CD4-positive, CD25-positive, alpha-beta regulatory T cell (primary cell): ENCODE data around the gene COL20A1. TPM values are rescaled to one million over a fixed set of nuclear protein-coding genes. Genes with fewer than 3 reads are reported as not detected.

ENCODE experiments used
- ATAC-seq, 2 donors: fragments of 150-1000 bp; cut with Tn5 transposase; one replicate each; pipeline ENCODE4 v1.10.0; 2021; ENCODE audit warnings: low read depth in 2 of 2, moderate number of reproducible peaks in 2 of 2, moderate library complexity in 1 of 2
- DNase-seq, 3 donors: peaks; one replicate each; pipeline versions ENCODE4 v3.0.0 to v3.0.0-alpha.2; 2012 to 2022; ENCODE audit warnings: mixed read lengths in 1 of 3
- H3K27ac ChIP-seq: one replicate; pipeline ENCODE4 v1.7.0; 2013; ENCODE audit warnings: mild to moderate bottlenecking, low read length; ENCODE audit not compliant: insufficient read depth, poor library complexity, severe bottlenecking
- H3K27me3 ChIP-seq: one replicate; pipeline ENCODE4 v1.7.0; 2013; ENCODE audit warnings: low read length; ENCODE audit not compliant: control insufficient read depth, insufficient read depth
- H3K36me3 ChIP-seq: one replicate; pipeline ENCODE4 v1.7.0; 2013; ENCODE audit warnings: mild to moderate bottlenecking, low read length, moderate library complexity; ENCODE audit not compliant: control insufficient read depth, insufficient read depth
- H3K4me1 ChIP-seq: 2 replicates; pipeline ENCODE4 v1.7.0; 2013; ENCODE audit warnings: mild to moderate bottlenecking, low read length; ENCODE audit not compliant: insufficient read depth, control insufficient read depth, poor library complexity, severe bottlenecking
- H3K4me3 ChIP-seq: one replicate; pipeline ENCODE4 v1.7.0; 2013; ENCODE audit warnings: low read depth, mild to moderate bottlenecking, low read length, moderate library complexity
- H3K9me3 ChIP-seq, 2 experiments: 1 replicate in 1 of 2; 2 replicates in 1 of 2; pipeline ENCODE4 v1.7.0; 2013; ENCODE audit warnings: low read length in 2 of 2, mild to moderate bottlenecking in 1 of 2, moderate library complexity in 1 of 2; ENCODE audit not compliant: control insufficient read depth in 2 of 2
- H3K27ac Mint-ChIP-seq, 3 donors: one replicate each; pipeline ENCODE4 v1.8.0; 2020 to 2022; ENCODE audit warnings: mild to moderate bottlenecking in 3 of 3, mixed read lengths in 3 of 3, moderate library complexity in 2 of 3
- H3K27me3 Mint-ChIP-seq: one replicate; pipeline ENCODE4 v1.8.0; 2022; ENCODE audit warnings: mild to moderate bottlenecking, mixed read lengths
- H3K36me3 Mint-ChIP-seq: one replicate; pipeline ENCODE4 v1.8.0; 2020; ENCODE audit warnings: mixed read lengths
- H3K4me1 Mint-ChIP-seq, 4 donors: one replicate each; pipeline ENCODE4 v1.8.0; 2020 to 2022; ENCODE audit warnings: mixed read lengths in 4 of 4, mild to moderate bottlenecking in 1 of 4
- H3K4me3 Mint-ChIP-seq, 4 donors: one replicate each; pipeline ENCODE4 v1.8.0; 2020 to 2022; ENCODE audit warnings: mild to moderate bottlenecking in 4 of 4, mixed read lengths in 4 of 4, moderate library complexity in 3 of 4
- H3K9me3 Mint-ChIP-seq, 7 donors: one replicate each; pipeline ENCODE4 v1.8.0; 2020 to 2022; ENCODE audit warnings: mixed read lengths in 7 of 7, mild to moderate bottlenecking in 3 of 7, moderate library complexity in 2 of 7
- polyA plus RNA-seq, 4 donors: library from polyadenylated mRNA; unstranded; fragments of 300-500 nt; fragmentation: Illumina TruSeq; gene quantifications; one replicate each; pipeline ENCODE4 v1.2.3, GENCODE V29; 2021
- total RNA-seq: library from RNA; stranded (reverse); gene quantifications from one replicate; pipeline ENCODE4 v1.2.3, GENCODE V29; 2022

COL20A1 gene
- total and polyA plus RNA-seq, 5 donors from 2014 or later, result 0.20 TPM; not detected in 4

- Mint-ChIP-seq H3K36me3 (no peaks in the 10 kb centered on the region), H3K4me3 (no peak overlapping the region), H3K9me3 (peaks cover 0 to 4% (median 0%) of the 10 kb centered on the region in 7 donors), H3K27me3 (no peaks in the 10 kb centered on the region), H3K27ac (no peak overlapping the region), H3K4me1 (no peaks in the 10 kb centered on the region)
- ATAC-seq, result no peak
- Histone ChIP-seq H3K27me3 (no peaks in the 10 kb centered on the region), H3K9me3 (no peaks in the 10 kb centered on the region), H3K4me3 (no peak overlapping the region), H3K36me3 (no peaks in the 10 kb centered on the region), H3K4me1 (no peaks in the 10 kb centered on the region), H3K27ac (no peak overlapping the region)
- DNase-seq, result no peak
Observed at GRCh38 chr20:63348828-63349515, 56.0 kb downstream of the COL20A1 start.

- DNase-seq, result no peak
- Mint-ChIP-seq H3K4me3 (no peak overlapping the region), H3K9me3 (peaks cover 0 to 4% (median 0%) of the 10 kb centered on the region in 7 donors), H3K36me3 (no peaks in the 10 kb centered on the region), H3K4me1 (no peaks in the 10 kb centered on the region), H3K27ac (no peak overlapping the region), H3K27me3 (no peaks in the 10 kb centered on the region)
- H3K27me3 ChIP-seq, result no peaks in the 10 kb centered on the region
- H3K27ac ChIP-seq, result no peak overlapping the region
- no peaks in the 10 kb centered on the region for H3K9me3 ChIP-seq
- no peaks in the 10 kb centered on the region for H3K4me1 ChIP-seq
- H3K4me3 ChIP-seq, result no peak overlapping the region
- no peak for ATAC-seq
- H3K36me3 ChIP-seq, result no peaks in the 10 kb centered on the region
Observed at GRCh38 chr20:63349516-63349895, 56.5 kb downstream of the COL20A1 start.

- no peaks in the 10 kb centered on the region for H3K4me1 ChIP-seq
- Mint-ChIP-seq H3K4me1 (no peaks in the 10 kb centered on the region), H3K4me3 (no peak overlapping the region), H3K27me3 (no peaks in the 10 kb centered on the region), H3K9me3 (peaks cover 0 to 4% (median 0%) of the 10 kb centered on the region in 7 donors), H3K36me3 (no peaks in the 10 kb centered on the region), H3K27ac (no peak overlapping the region)
- H3K9me3 ChIP-seq, result no peaks in the 10 kb centered on the region
- no peak overlapping the region for H3K27ac ChIP-seq
- DNase-seq, result no peak
- no peaks in the 10 kb centered on the region for H3K27me3 ChIP-seq
- no peak overlapping the region for H3K4me3 ChIP-seq
- ATAC-seq, result no peak
- H3K36me3 ChIP-seq, result no peaks in the 10 kb centered on the region
Observed at GRCh38 chr20:63350196-63350595, 57.2 kb downstream of the COL20A1 start.

- H3K27me3 ChIP-seq, result no peaks in the 10 kb centered on the region
- H3K4me3 Mint-ChIP-seq, result no peak overlapping the region
- no peaks in the 10 kb centered on the region for H3K4me1 ChIP-seq
- H3K27ac Mint-ChIP-seq, result peak overlapping the region in 1 of 3 donors; percentile 36
- no peak overlapping the region for H3K4me3 ChIP-seq
- H3K9me3 Mint-ChIP-seq, result peaks cover 0 to 4% (median 0%) of the 10 kb centered on the region in 7 donors
- no peaks in the 10 kb centered on the region for H3K9me3 ChIP-seq
- ATAC-seq, result no peak
- no peaks in the 10 kb centered on the region for H3K4me1 Mint-ChIP-seq
- H3K27me3 Mint-ChIP-seq, result no peaks in the 10 kb centered on the region
- H3K36me3 Mint-ChIP-seq, result no peaks in the 10 kb centered on the region
- H3K36me3 ChIP-seq, result no peaks in the 10 kb centered on the region
- no peak for DNase-seq
- H3K27ac ChIP-seq, result no peak overlapping the region
Observed at GRCh38 chr20:63350597-63351325, 57.8 kb downstream of the COL20A1 start.

- Histone ChIP-seq H3K4me1 (no peaks in the 10 kb centered on the region), H3K4me3 (no peak overlapping the region), H3K9me3 (no peaks in the 10 kb centered on the region), H3K27me3 (no peaks in the 10 kb centered on the region), H3K36me3 (no peaks in the 10 kb centered on the region), H3K27ac (no peak overlapping the region)
- DNase-seq (no peak), ATAC-seq (no peak)
- H3K9me3 Mint-ChIP-seq, result peaks cover 0 to 4% (median 0%) of the 10 kb centered on the region in 7 donors
- no peaks in the 10 kb centered on the region for H3K27me3 Mint-ChIP-seq
- H3K4me3 Mint-ChIP-seq, result no peak overlapping the region
- no peak overlapping the region for H3K27ac Mint-ChIP-seq
- H3K4me1 Mint-ChIP-seq, result no peaks in the 10 kb centered on the region
- no peaks in the 10 kb centered on the region for H3K36me3 Mint-ChIP-seq
Observed at GRCh38 chr20:63351326-63351700, 58.3 kb downstream of the COL20A1 start.

GRCh38 chr20:63351811-63352591 is 59.0 kb downstream of the COL20A1 start:
- DNase-seq (no peak), ATAC-seq (no peak)
- H3K27ac Mint-ChIP-seq, result no peak overlapping the region
- Histone ChIP-seq H3K27me3 (no peaks in the 10 kb centered on the region), H3K4me1 (no peaks in the 10 kb centered on the region), H3K36me3 (no peaks in the 10 kb centered on the region), H3K4me3 (no peak overlapping the region), H3K9me3 (no peaks in the 10 kb centered on the region), H3K27ac (no peak overlapping the region)
- no peaks in the 10 kb centered on the region for H3K4me1 Mint-ChIP-seq
- no peak overlapping the region for H3K4me3 Mint-ChIP-seq
- H3K27me3 Mint-ChIP-seq, result no peaks in the 10 kb centered on the region
- peaks cover 0 to 4% (median 0%) of the 10 kb centered on the region in 7 donors for H3K9me3 Mint-ChIP-seq
- H3K36me3 Mint-ChIP-seq, result no peaks in the 10 kb centered on the region

- H3K9me3 Mint-ChIP-seq, result peaks cover 0 to 4% (median 0%) of the 10 kb centered on the region in 7 donors
- no peaks in the 10 kb centered on the region for H3K36me3 ChIP-seq
- no peaks in the 10 kb centered on the region for H3K9me3 ChIP-seq
- no peak overlapping the region for H3K27ac Mint-ChIP-seq
- H3K27me3 Mint-ChIP-seq, result no peaks in the 10 kb centered on the region
- H3K27me3 ChIP-seq, result no peaks in the 10 kb centered on the region
- H3K4me1 ChIP-seq, result no peaks in the 10 kb centered on the region
- H3K4me1 Mint-ChIP-seq, result no peaks in the 10 kb centered on the region
- no peak overlapping the region for H3K4me3 Mint-ChIP-seq
- H3K4me3 ChIP-seq, result no peak overlapping the region
- H3K27ac ChIP-seq, result no peak overlapping the region
- no peaks in the 10 kb centered on the region for H3K36me3 Mint-ChIP-seq
- DNase-seq (no peak), ATAC-seq (no peak)
Observed at GRCh38 chr20:63352811-63353221, 59.8 kb downstream of the COL20A1 start.
